Endodermal cell (in vitro differentiated cells): ENCODE data around the gene ZNF813. TPM values are rescaled to one million over a fixed set of nuclear protein-coding genes. Genes with fewer than 3 reads are reported as not detected.

Source experiments
- DNase-seq: peaks from one replicate; pipeline ENCODE4 v3.0.0-alpha.2; 2017
- H3K27ac ChIP-seq: 2 replicates; pipeline ENCODE4 v1.5.1; 2013; ENCODE audit warnings: mild to moderate bottlenecking, low read depth, low read length, moderate library complexity
- H3K27me3 ChIP-seq: 2 replicates; pipeline ENCODE4 v1.6.1; 2013; ENCODE audit warnings: mild to moderate bottlenecking, low read length, moderate library complexity; ENCODE audit not compliant: insufficient read depth, control insufficient read depth, poor library complexity, severe bottlenecking
- H3K36me3 ChIP-seq: 2 replicates; pipeline ENCODE4 v1.7.0; 2013; ENCODE audit warnings: mild to moderate bottlenecking, low read length, moderate library complexity; ENCODE audit not compliant: control insufficient read depth, insufficient read depth
- H3K4me1 ChIP-seq: one replicate; pipeline ENCODE4 v1.7.0; 2013; ENCODE audit warnings: low read length; ENCODE audit not compliant: control insufficient read depth, insufficient read depth
- H3K4me3 ChIP-seq: 2 replicates; pipeline ENCODE4 v1.5.1; 2013; ENCODE audit warnings: mild to moderate bottlenecking, low read length, moderate library complexity
- H3K9ac ChIP-seq: 2 replicates; pipeline ENCODE4 v1.6.1; 2013; ENCODE audit warnings: mild to moderate bottlenecking, low read length, moderate library complexity; ENCODE audit not compliant: poor library complexity, severe bottlenecking; ENCODE audit errors: extremely low read depth
- H3K9me3 ChIP-seq: 2 replicates; pipeline ENCODE4 v1.6.1; 2013; ENCODE audit warnings: mild to moderate bottlenecking, low read length, moderate library complexity; ENCODE audit not compliant: control insufficient read depth
- H3K27ac Mint-ChIP-seq: 2 replicates; pipeline ENCODE4 v1.8.0; 2020; ENCODE audit warnings: mixed read lengths
- H3K27me3 Mint-ChIP-seq: 2 replicates; pipeline ENCODE4 v1.8.0; 2021; ENCODE audit warnings: mild to moderate bottlenecking, mixed read lengths; ENCODE audit not compliant: insufficient read depth
- H3K36me3 Mint-ChIP-seq: 2 replicates; pipeline ENCODE4 v1.8.0; 2020; ENCODE audit warnings: low read depth, mixed read lengths
- H3K4me1 Mint-ChIP-seq: 2 replicates; pipeline ENCODE4 v1.8.0; 2020; ENCODE audit warnings: mixed read lengths
- H3K4me3 Mint-ChIP-seq: 2 replicates; pipeline ENCODE4 v1.8.0; 2020; ENCODE audit warnings: mild to moderate bottlenecking, moderate library complexity, mixed read lengths
- H3K9me3 Mint-ChIP-seq: 2 replicates; pipeline ENCODE4 v1.8.0; 2020; ENCODE audit warnings: mild to moderate bottlenecking, mixed read lengths
- CTCF ChIP-seq: fragments of 200-600 bp; sonication (generic); conservative IDR thresholded peaks from 2 replicates; pipeline ENCODE4 v1.5.0; 2021; ENCODE audit warnings: antibody characterized with exemption, mild to moderate bottlenecking
- WGBS, 2 experiments: methylation state at CpG; one replicate each; pipeline versions ENCODE4 v1.1.5 to v1.1.7; 2013; ENCODE audit warnings: missing lambda C conversion rate in 2 of 2, mixed read lengths in 1 of 2; ENCODE audit not compliant: insufficient coverage in 1 of 2, insufficient read length in 1 of 2; 5-methylcytosine and 5-hydroxymethylcytosine counted together
- total RNA-seq, 2 donors: library from RNA; stranded (reverse); fragmentation: NEBNext Ultra II Directional in 1 of 2; extraction: Animal tissue kit (Norgen Biotek cat#: 25700) in 1 of 2; gene quantifications; 2 replicates in 1 of 2; 3 replicates in 1 of 2; pipeline ENCODE4 v1.2.1, GENCODE V29; 2021

The ZNF813 gene
- total RNA-seq, 2 donors from 2014 or later, result 38.7 to 58.5 TPM

DNA sequence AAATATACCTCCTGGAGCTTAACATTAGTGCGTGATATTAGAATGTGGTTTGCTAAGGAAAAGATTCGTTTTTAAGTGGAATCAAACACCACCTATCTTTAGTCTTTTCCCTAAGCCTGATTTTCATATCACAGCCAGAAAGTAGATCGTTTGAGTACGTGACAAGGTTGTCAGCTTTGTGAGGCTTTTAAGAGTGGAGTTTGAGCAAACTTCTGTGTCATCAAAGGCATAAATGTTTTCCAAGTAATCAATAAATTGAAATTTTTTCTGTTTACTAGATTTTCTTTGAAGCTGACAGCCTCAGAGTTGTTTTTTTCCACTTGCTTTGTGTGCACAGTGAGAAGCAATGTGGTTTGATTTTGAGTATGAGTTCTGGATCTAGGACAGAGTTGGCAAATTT lies 63.9 kb downstream of the ZNF813 start:
- no peaks in the 10 kb centered on the region for H3K27me3 Mint-ChIP-seq
- H3K4me1 Mint-ChIP-seq, result no peaks in the 10 kb centered on the region

GRCh38 chr19:53532362-53532761 lies 64.8 kb downstream of the ZNF813 start:
- Histone ChIP-seq H3K9me3 (no peaks in the 10 kb centered on the region), H3K9ac (no peak overlapping the region), H3K4me1 (no peaks in the 10 kb centered on the region), H3K4me3 (no peak overlapping the region), H3K27me3 (no peaks in the 10 kb centered on the region), H3K36me3 (peaks cover 21% of the 10 kb centered on the region), H3K27ac (no peak overlapping the region)
- H3K9me3 Mint-ChIP-seq, result no peaks in the 10 kb centered on the region
- no peak overlapping the region for H3K27ac Mint-ChIP-seq
- H3K36me3 Mint-ChIP-seq, result peaks cover 8% of the 10 kb centered on the region
- no peak overlapping the region for H3K4me3 Mint-ChIP-seq
- no peaks in the 10 kb centered on the region for H3K4me1 Mint-ChIP-seq
- WGBS, 2 experiments, result no CpG with 5 or more reads among the region's 1 CpG
- no peak for DNase-seq
- no peak for TF ChIP-seq CTCF
- H3K27me3 Mint-ChIP-seq, result no peaks in the 10 kb centered on the region

More for the DNA sequence above, 63.9 kb downstream of the ZNF813 start:
- WGBS, 2 experiments, result 86 to 92% methylated on average over 2 to 4 of the region's 4 CpGs
- Mint-ChIP-seq H3K9me3 (no peaks in the 10 kb centered on the region), H3K27ac (no peak overlapping the region), H3K36me3 (peaks cover 11% of the 10 kb centered on the region), H3K4me3 (no peak overlapping the region)
- Histone ChIP-seq H3K9ac (no peak overlapping the region), H3K27me3 (no peaks in the 10 kb centered on the region), H3K4me1 (no peaks in the 10 kb centered on the region), H3K9me3 (no peaks in the 10 kb centered on the region), H3K4me3 (no peak overlapping the region), H3K36me3 (peaks cover 23% of the 10 kb centered on the region), H3K27ac (no peak overlapping the region)
- no peak for DNase-seq
- no peak for TF ChIP-seq CTCF

- Histone ChIP-seq H3K27me3 (no peaks in the 10 kb centered on the region), H3K4me1 (no peaks in the 10 kb centered on the region), H3K9ac (no peak overlapping the region), H3K9me3 (no peaks in the 10 kb centered on the region), H3K36me3 (peaks cover 19% of the 10 kb centered on the region), H3K4me3 (no peak overlapping the region), H3K27ac (no peak overlapping the region)
- no peaks in the 10 kb centered on the region for H3K27me3 Mint-ChIP-seq
- no peak for TF ChIP-seq CTCF
- peaks cover 23% of the 10 kb centered on the region for H3K36me3 Mint-ChIP-seq
- H3K4me1 Mint-ChIP-seq, result no peaks in the 10 kb centered on the region
- H3K4me3 Mint-ChIP-seq, result no peak overlapping the region
- no peaks in the 10 kb centered on the region for H3K9me3 Mint-ChIP-seq
- DNase-seq, result no peak
- no peak overlapping the region for H3K27ac Mint-ChIP-seq
These were observed 68.7 kb downstream of the ZNF813 start for GRCh38 chr19:53536225-53536548.
